Epithelial cell of proximal tubule (primary cell): ENCODE results near the gene PTPRN2. TPM values are rescaled to one million over a fixed set of nuclear protein-coding genes. Genes with fewer than 3 reads are reported as not detected.

Source experiments
- DNase-seq: peaks from one replicate; pipeline ENCODE4 v3.0.0-alpha.2; 2011; ENCODE audit warnings: low read depth
- H3K4me3 ChIP-seq: 2 replicates; pipeline ENCODE4 v1.5.1; 2011; ENCODE audit warnings: low read depth, mild to moderate bottlenecking, low read length
- CTCF ChIP-seq: conservative IDR thresholded peaks from 2 replicates; pipeline ENCODE4 v1.5.1; 2012; ENCODE audit warnings: low read depth, mild to moderate bottlenecking, low read length
- total RNA-seq: library from RNA; depleted of rRNA; stranded (reverse); fragments of >200 nt; gene quantifications from 2 replicates; pipeline ENCODE4 v1.2.3, GENCODE V29; 2015

PTPRN2 gene
- total RNA-seq, 1 donor from 2014 or later = 2.8 TPM

- DNase-seq = no peak
- no peak overlapping the region for H3K4me3 ChIP-seq
- no peak for TF ChIP-seq CTCF
These were observed 490.5 kb downstream of the PTPRN2 start for GRCh38 chr7:158097106-158097452.

- no peak overlapping the region for H3K4me3 ChIP-seq
- DNase-seq = no peak
- no peak for TF ChIP-seq CTCF
These were observed 491.0 kb downstream of the PTPRN2 start for GRCh38 chr7:158096582-158096981.

GRCh38 chr7:158094671-158095226, 492.9 kb downstream of the PTPRN2 start:
- no peak for TF ChIP-seq CTCF
- no peak overlapping the region for H3K4me3 ChIP-seq
- no peak for DNase-seq

GRCh38 chr7:158094046-158094445, 493.6 kb downstream of the PTPRN2 start:
- no peak overlapping the region for H3K4me3 ChIP-seq
- DNase-seq = no peak
- TF ChIP-seq CTCF = no peak

GRCh38 chr7:158093156-158093796, 494.3 kb downstream of the PTPRN2 start:
- no peak for DNase-seq
- no peak overlapping the region for H3K4me3 ChIP-seq
- TF ChIP-seq CTCF = no peak

- no peak overlapping the region for H3K4me3 ChIP-seq
- TF ChIP-seq CTCF = no peak
- DNase-seq = no peak
These were observed 500.4 kb downstream of the PTPRN2 start for GRCh38 chr7:158087196-158087595.
